HEK293 (cell line): ENCODE data around the gene PRXL2B.

ENCODE experiments used
- CTCF ChIA-PET: fragments of 350-600 bp; formaldehyde crosslinking; extraction: SDS; loops from one replicate; lab custom pipeline; 2021; ENCODE audit warnings: antibody characterized with exemption; lab: Yijun Ruan, JAX
- POLR2A ChIA-PET: fragments of 300-600 bp; formaldehyde crosslinking; extraction: SDS; loops from one replicate; lab custom pipeline; 2020; ENCODE audit warnings: antibody characterized with exemption, inconsistent platforms; lab: Yijun Ruan, JAX
- H3K27ac ChIP-seq: fragments of 200-500 bp; sonication (Bioruptor generic); 2 replicates; pipeline ENCODE4 v1.5.1; 2014; ENCODE audit warnings: low read depth, low read length, control low read depth, inconsistent platforms; ENCODE audit errors: extremely low read depth
- H3K36me3 ChIP-seq, 2 experiments: fragments of 200-500 bp in 1 of 2; sonication (Bioruptor generic) in 1 of 2; 1 replicate in 1 of 2; 2 replicates in 1 of 2; pipeline ENCODE4 v1.5.1; 2014 to 2017; ENCODE audit warnings: inconsistent platforms in 2 of 2, low read length in 2 of 2; ENCODE audit not compliant: control insufficient read depth in 2 of 2, insufficient read depth in 1 of 2
- H3K4me1 ChIP-seq: fragments of 200-500 bp; sonication (Bioruptor generic); 2 replicates; pipeline ENCODE4 v1.5.1; 2014; ENCODE audit warnings: mild to moderate bottlenecking, low read length, inconsistent platforms; ENCODE audit not compliant: control insufficient read depth, insufficient read depth
- H3K4me3 ChIP-seq: 2 replicates; pipeline ENCODE4 v1.5.1; 2011; ENCODE audit warnings: low read depth, mild to moderate bottlenecking, control low read depth, low read length, moderate library complexity
- H3K9me3 ChIP-seq: fragments of 200-500 bp; sonication (Bioruptor generic); 2 replicates; pipeline ENCODE4 v1.5.1; 2014; ENCODE audit warnings: low read depth, low read length, inconsistent platforms; ENCODE audit not compliant: control insufficient read depth, insufficient read depth
- EGR2 ChIP-seq: fragments of 450-650 bp; formaldehyde crosslinking; IDR thresholded peaks from 2 replicates; pipeline ENCODE4 v1.5.1; 2016; ENCODE audit warnings: low read depth, missing biosample characterization, missing genetic modification characterization
- GLIS1 ChIP-seq: fragments of 450-650 bp; formaldehyde crosslinking; IDR thresholded peaks from 2 replicates; pipeline ENCODE4 v1.5.1; 2016; ENCODE audit warnings: missing biosample characterization, missing genetic modification characterization
- GLIS2 ChIP-seq: fragments of 450-650 bp; formaldehyde crosslinking; IDR thresholded peaks from 2 replicates; pipeline ENCODE4 v1.5.1; 2016; ENCODE audit warnings: missing biosample characterization, missing genetic modification characterization
- SP7 ChIP-seq: fragments of 450-650 bp; formaldehyde crosslinking; IDR thresholded peaks from 2 replicates; pipeline ENCODE4 v1.5.1; 2016; ENCODE audit warnings: missing biosample characterization, missing genetic modification characterization
- ZBTB8A ChIP-seq: fragments of 450-650 bp; formaldehyde crosslinking; IDR thresholded peaks from 2 replicates; pipeline ENCODE4 v1.5.1; 2016; ENCODE audit warnings: missing biosample characterization, missing genetic modification characterization
- ZFHX2 ChIP-seq: fragments of 450-650 bp; formaldehyde crosslinking; conservative IDR thresholded peaks from 2 replicates; pipeline ENCODE4 v1.5.1; 2016; ENCODE audit warnings: missing biosample characterization, missing genetic modification characterization
- ZNF169 ChIP-seq: fragments of 450-650 bp; formaldehyde crosslinking; IDR thresholded peaks from 2 replicates; pipeline ENCODE4 v1.5.1; 2016; ENCODE audit warnings: missing biosample characterization, missing genetic modification characterization
- ZNF174 ChIP-seq: fragments of 450-650 bp; formaldehyde crosslinking; IDR thresholded peaks from 2 replicates; pipeline ENCODE4 v1.5.0; 2017; ENCODE audit warnings: missing biosample characterization, mild to moderate bottlenecking, missing genetic modification characterization
- ZNF24 ChIP-seq: fragments of 450-650 bp; formaldehyde crosslinking; IDR thresholded peaks from 2 replicates; pipeline ENCODE4 v1.5.1; 2016; ENCODE audit warnings: missing biosample characterization, missing genetic modification characterization
- ZNF473 ChIP-seq: fragments of 450-650 bp; formaldehyde crosslinking; IDR thresholded peaks from 2 replicates; pipeline ENCODE4 v1.5.1; 2017; ENCODE audit warnings: missing biosample characterization, missing genetic modification characterization
- ZNF621 ChIP-seq: fragments of 450-650 bp; formaldehyde crosslinking; IDR thresholded peaks from 2 replicates; pipeline ENCODE4 v1.5.1; 2017; ENCODE audit warnings: missing biosample characterization, missing genetic modification characterization
- ZNF660 ChIP-seq: fragments of 450-650 bp; IDR thresholded peaks from 2 replicates; pipeline ENCODE4 v1.5.1; 2018; ENCODE audit warnings: missing biosample characterization, mild to moderate bottlenecking, missing genetic modification characterization
- ZNF791 ChIP-seq: fragments of 450-650 bp; formaldehyde crosslinking; IDR thresholded peaks from 2 replicates; pipeline ENCODE4 v1.5.1; 2016; ENCODE audit warnings: missing biosample characterization, missing genetic modification characterization
- ZSCAN23 ChIP-seq: fragments of 450-650 bp; formaldehyde crosslinking; IDR thresholded peaks from 2 replicates; pipeline ENCODE4 v1.5.1; 2016; ENCODE audit warnings: missing biosample characterization, missing genetic modification characterization
- TF ChIP-seq, protein P1 (sequence below): fragments of 450-650 bp; formaldehyde crosslinking; IDR thresholded peaks from 2 replicates; pipeline ENCODE4 v1.5.1; 2017; ENCODE audit warnings: missing biosample characterization, missing genetic modification characterization
- TF ChIP-seq, protein P2 (sequence below): fragments of 450-650 bp; formaldehyde crosslinking; IDR thresholded peaks from 2 replicates; pipeline ENCODE4 v1.5.1; 2016; ENCODE audit warnings: missing biosample characterization, missing genetic modification characterization

The PRXL2B gene

DNA sequence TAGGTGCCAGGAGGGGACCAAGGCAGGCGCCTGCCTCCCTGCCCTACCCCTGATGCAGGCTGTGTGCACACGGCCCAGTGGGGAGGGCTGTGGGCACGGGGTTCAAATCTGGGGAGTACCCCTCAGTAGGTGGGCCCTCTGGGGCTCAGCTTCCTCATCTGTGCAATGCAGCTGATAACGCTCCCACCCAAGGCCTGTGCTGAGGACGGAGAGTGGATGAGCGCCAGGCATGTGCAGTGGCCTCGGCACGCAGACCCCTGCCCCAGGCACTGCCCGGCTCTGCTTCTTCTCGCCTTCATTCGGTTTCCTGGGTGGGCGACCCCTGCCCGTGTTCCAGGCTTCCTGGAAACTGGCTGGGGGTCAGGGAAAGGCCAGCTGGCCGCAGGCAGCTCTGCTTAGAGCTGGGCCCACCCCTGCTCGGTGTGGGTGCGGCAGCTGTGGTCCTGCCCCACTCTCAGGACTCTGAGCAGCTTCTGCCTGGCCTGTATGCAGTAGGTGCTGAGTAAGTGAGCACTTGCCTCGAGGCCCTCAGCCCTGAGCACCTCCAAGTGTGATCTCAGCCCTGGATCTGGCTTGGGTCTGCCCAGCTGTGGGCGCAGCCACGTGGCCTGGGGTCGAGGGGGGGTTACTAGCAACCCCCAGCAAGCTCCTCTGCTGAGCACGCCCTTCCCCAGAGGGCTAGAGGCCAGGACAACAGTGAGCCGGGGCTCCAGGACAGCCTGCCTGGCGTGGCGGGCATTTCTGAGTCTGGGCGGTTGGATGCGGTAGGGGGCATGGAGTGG, 42.3 kb upstream of the PRXL2B start:
- TF ChIP-seq, protein P1, sequence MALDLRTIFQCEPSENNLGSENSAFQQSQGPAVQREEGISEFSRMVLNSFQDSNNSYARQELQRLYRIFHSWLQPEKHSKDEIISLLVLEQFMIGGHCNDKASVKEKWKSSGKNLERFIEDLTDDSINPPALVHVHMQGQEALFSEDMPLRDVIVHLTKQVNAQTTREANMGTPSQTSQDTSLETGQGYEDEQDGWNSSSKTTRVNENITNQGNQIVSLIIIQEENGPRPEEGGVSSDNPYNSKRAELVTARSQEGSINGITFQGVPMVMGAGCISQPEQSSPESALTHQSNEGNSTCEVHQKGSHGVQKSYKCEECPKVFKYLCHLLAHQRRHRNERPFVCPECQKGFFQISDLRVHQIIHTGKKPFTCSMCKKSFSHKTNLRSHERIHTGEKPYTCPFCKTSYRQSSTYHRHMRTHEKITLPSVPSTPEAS (tag by site-specific recombination) = no peak
- TF ChIP-seq, protein P2, sequence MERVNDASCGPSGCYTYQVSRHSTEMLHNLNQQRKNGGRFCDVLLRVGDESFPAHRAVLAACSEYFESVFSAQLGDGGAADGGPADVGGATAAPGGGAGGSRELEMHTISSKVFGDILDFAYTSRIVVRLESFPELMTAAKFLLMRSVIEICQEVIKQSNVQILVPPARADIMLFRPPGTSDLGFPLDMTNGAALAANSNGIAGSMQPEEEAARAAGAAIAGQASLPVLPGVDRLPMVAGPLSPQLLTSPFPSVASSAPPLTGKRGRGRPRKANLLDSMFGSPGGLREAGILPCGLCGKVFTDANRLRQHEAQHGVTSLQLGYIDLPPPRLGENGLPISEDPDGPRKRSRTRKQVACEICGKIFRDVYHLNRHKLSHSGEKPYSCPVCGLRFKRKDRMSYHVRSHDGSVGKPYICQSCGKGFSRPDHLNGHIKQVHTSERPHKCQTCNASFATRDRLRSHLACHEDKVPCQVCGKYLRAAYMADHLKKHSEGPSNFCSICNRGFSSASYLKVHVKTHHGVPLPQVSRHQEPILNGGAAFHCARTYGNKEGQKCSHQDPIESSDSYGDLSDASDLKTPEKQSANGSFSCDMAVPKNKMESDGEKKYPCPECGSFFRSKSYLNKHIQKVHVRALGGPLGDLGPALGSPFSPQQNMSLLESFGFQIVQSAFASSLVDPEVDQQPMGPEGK = 0 out of 2 replicates have a peak, but pooled peaks have one; percentile 6
- no peak for TF ChIP-seq ZNF24 (tag by site-specific recombination)
- TF ChIP-seq ZNF169 (tag by site-specific recombination) = no peak
- TF ChIP-seq GLIS1 (tag by site-specific recombination) = peak; percentile 43; the same call in 1 of the 2 replicates
- no peak for TF ChIP-seq ZNF660 (tag by site-specific recombination)
- no peak for TF ChIP-seq ZFHX2 (tag by site-specific recombination)
- no peak for TF ChIP-seq ZNF473 (tag by site-specific recombination)
- Histone ChIP-seq H3K27ac (no peak overlapping the region), H3K36me3 (no peaks in the 10 kb centered on the region), H3K9me3 (no peaks in the 10 kb centered on the region), H3K4me1 (peaks cover 6% of the 10 kb centered on the region), H3K4me3 (no peak overlapping the region)
- POLR2A ChIA-PET = interaction anchor here (0.5 to 1.4 kb wide), 3 partner anchors 9 to 99 kb away, joined by 3 to 8 read pairs (median 4); partner anchors contain the start of gene PANK4
- CTCF ChIA-PET = no interaction called here

DNA sequence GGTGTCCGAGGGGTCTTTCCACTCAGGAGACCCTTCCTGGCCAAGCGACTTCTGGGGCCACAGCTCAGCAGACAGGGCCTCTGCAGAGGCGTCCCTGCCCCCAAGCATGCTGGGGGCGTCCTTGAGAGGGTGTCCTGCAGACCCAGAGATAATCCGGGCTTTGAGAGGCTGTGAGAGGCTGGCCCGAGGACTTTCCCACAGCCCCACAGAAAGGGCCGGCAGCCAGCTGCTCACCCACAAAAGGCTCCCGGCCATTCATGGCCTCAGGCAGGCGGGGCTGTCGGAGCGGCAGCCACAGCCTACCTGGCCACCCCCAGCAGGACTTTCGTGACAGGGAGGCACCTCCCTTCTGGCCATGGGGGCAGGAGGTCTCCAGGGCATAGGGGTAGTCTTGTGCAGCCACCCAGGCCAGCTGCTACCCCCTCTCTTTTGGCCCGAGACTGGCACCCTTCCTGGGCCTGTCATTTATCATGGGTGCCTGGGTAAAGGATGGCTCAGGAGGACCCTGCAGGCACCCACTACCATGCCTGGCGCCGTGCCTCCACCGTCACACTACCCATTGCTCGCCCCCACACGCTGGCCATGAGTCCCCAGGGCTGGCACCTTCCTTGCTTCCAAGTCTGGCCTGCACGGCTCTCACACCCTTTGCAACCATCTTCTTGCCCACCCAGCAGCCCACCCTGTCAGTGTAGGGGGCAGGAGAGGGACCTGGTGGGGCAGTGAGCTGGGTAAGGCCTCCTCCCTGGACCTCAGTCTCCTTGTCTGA, 41.5 kb upstream of the PRXL2B start:
- Histone ChIP-seq H3K27ac (no peak overlapping the region), H3K9me3 (no peaks in the 10 kb centered on the region), H3K4me1 (peaks cover 6% of the 10 kb centered on the region), H3K36me3 (no peaks in the 10 kb centered on the region), H3K4me3 (no peak overlapping the region)
- ChIA-PET CTCF (interaction anchor here (0.6 to 3.8 kb wide), 2 partner anchors 130 to 138 kb away, joined by 3 to 31 read pairs; no protein-coding TSS in a partner anchor), POLR2A (interaction anchor here (0.7 to 2.9 kb wide), 8 partner anchors 19 to 140 kb away, joined by 3 to 33 read pairs (median 4); partner anchors contain the start of gene PANK4)
- TF ChIP-seq ZNF174 (tag by site-specific recombination) (no peak), ZNF791 (tag by site-specific recombination) (no peak), ZNF621 (tag by site-specific recombination) (no peak), ZSCAN23 (no peak), GLIS2 (tag by site-specific recombination) (peak; percentile 45; the same call in 1 of the 2 replicates), ZBTB8A (tag by site-specific recombination) (0 out of 2 replicates have a peak, but pooled peaks have one; percentile 30), SP7 (tag by site-specific recombination) (no peak), EGR2 (tag by site-specific recombination) (peak; percentile 52), ZFHX2 (tag by site-specific recombination) (peak; percentile 49; the same call in 1 of the 2 replicates)
- TF ChIP-seq, protein P2 = 0 out of 2 replicates have a peak, but pooled peaks have one; percentile 3
